T-cell (primary cell): ENCODE data around the gene CACNA1A. TPM values are rescaled to one million over a fixed set of nuclear protein-coding genes. Genes with fewer than 3 reads are reported as not detected.

Source experiments
- ATAC-seq, 4 experiments: fragments of 200-7000 bp in 3 of 4; fragments of 150-1000 bp in 1 of 4; cut with Tn5 transposase; replicated peaks in 1 of 4; 1 replicate in 3 of 4; 2 replicates in 1 of 4; pipeline ENCODE4 v1.10.0; 2021; ENCODE audit warnings: moderate library complexity in 3 of 4, mild to moderate bottlenecking in 2 of 4, moderate number of reproducible peaks in 1 of 4
- CTCF ChIA-PET, 2 donors: fragments of 300-600 bp; sonication (Branson Sonifier 250); formaldehyde crosslinking; loops; one replicate each; lab custom pipeline; 2022; ENCODE audit warnings: antibody characterized with exemption in 2 of 2; lab: Charles Lee
- POLR2A ChIA-PET, 2 donors: fragments of 300-600 bp; sonication (Branson Sonifier 250); formaldehyde crosslinking; loops; one replicate each; lab custom pipeline; 2022; ENCODE audit warnings: antibody characterized with exemption in 2 of 2; lab: Charles Lee
- DNase-seq, 35 experiments: peaks; one replicate each; pipeline versions ENCODE4 v3.0.0 to v3.0.0-alpha.2; 2013 to 2023
- H3K27ac ChIP-seq: one replicate; pipeline ENCODE4 v1.5.1; 2013; ENCODE audit warnings: low read length
- H3K27me3 ChIP-seq, 2 experiments: replicated peaks in 1 of 2; 1 replicate in 1 of 2; 2 replicates in 1 of 2; pipeline versions ENCODE4 v1.6.1 to v1.7.0; 2013; ENCODE audit warnings: low read length in 1 of 2, mixed read lengths in 1 of 2; ENCODE audit not compliant: control insufficient read depth in 2 of 2, insufficient read depth in 2 of 2; ENCODE audit errors: extremely low read depth in 1 of 2
- H3K36me3 ChIP-seq, 2 donors: 1 replicate in 1 of 2; 2 replicates in 1 of 2; pipeline versions ENCODE4 v1.6.1 to v1.7.0; 2013; ENCODE audit warnings: low read length in 1 of 2; ENCODE audit not compliant: control insufficient read depth in 2 of 2, insufficient read depth in 1 of 2; ENCODE audit errors: extremely low read depth in 1 of 2
- H3K4me1 ChIP-seq, 2 experiments: 1 replicate in 1 of 2; 2 replicates in 1 of 2; pipeline versions ENCODE4 v1.6.1 to v1.7.0; 2013; ENCODE audit warnings: low read length in 2 of 2, mixed read lengths in 1 of 2; ENCODE audit not compliant: insufficient read depth in 2 of 2, control insufficient read depth in 1 of 2; ENCODE audit errors: extremely low read depth in 1 of 2
- H3K4me3 ChIP-seq, 2 donors: 1 replicate in 1 of 2; 2 replicates in 1 of 2; pipeline versions ENCODE4 v1.5.1 to v1.7.0; 2013; ENCODE audit warnings: mild to moderate bottlenecking in 2 of 2, low read length in 1 of 2, moderate library complexity in 1 of 2; ENCODE audit not compliant: control insufficient read depth in 1 of 2; ENCODE audit errors: extremely low read depth in 1 of 2
- H3K9me3 ChIP-seq: 2 replicates; pipeline ENCODE4 v1.7.0; 2013
- H3K27ac Mint-ChIP-seq, 2 donors: one replicate each; pipeline ENCODE4 v1.8.0; 2020 to 2021; ENCODE audit warnings: mild to moderate bottlenecking in 2 of 2, mixed read lengths in 2 of 2
- H3K27me3 Mint-ChIP-seq, 2 donors: one replicate each; pipeline ENCODE4 v1.8.0; 2021 to 2022; ENCODE audit warnings: mixed read lengths in 2 of 2
- H3K36me3 Mint-ChIP-seq: one replicate; pipeline ENCODE4 v1.8.0; 2021; ENCODE audit warnings: mixed read lengths
- H3K4me1 Mint-ChIP-seq, 3 donors: one replicate each; pipeline ENCODE4 v1.8.0; 2020 to 2022; ENCODE audit warnings: mixed read lengths in 3 of 3, mild to moderate bottlenecking in 1 of 3
- H3K4me3 Mint-ChIP-seq, 3 donors: one replicate each; pipeline ENCODE4 v1.8.0; 2020 to 2022; ENCODE audit warnings: mild to moderate bottlenecking in 3 of 3, mixed read lengths in 3 of 3, moderate library complexity in 3 of 3
- H3K9me3 Mint-ChIP-seq, 3 donors: one replicate each; pipeline ENCODE4 v1.8.0; 2020 to 2022; ENCODE audit warnings: mixed read lengths in 3 of 3
- WGBS: methylation state at CpG from one replicate; pipeline ENCODE4 v1.1.5; 2013; ENCODE audit warnings: missing lambda C conversion rate; ENCODE audit not compliant: insufficient coverage; 5-methylcytosine and 5-hydroxymethylcytosine counted together
- total RNA-seq, 35 experiments: library from RNA in 6 of 35; stranded (reverse) in 6 of 35; fragments of 120-200 nt in 1 of 35; gene quantifications; one replicate each; pipeline versions ENCODE4 v1.2.1 to v1.2.4 and lab custom pipeline; 2013 to 2026

Gene CACNA1A
- total RNA-seq, 5 donors from 2014 or later (not counting 1 experiment from before 2014, with no cell fraction given): 0.33 to 0.89 (median 0.51) TPM

DNA sequence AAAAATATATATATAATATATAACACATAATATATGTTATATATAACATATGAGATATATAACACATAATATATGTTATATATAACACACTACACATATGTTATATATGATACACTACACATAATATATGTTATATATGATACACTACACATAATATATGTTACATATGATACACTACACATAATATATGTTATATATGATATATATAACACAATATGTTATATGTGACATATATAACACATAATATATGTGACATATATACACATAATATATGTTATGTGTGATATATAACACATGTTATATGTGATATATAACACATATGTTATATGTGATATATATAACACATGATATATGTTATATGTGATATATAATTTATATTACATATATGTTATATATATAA is 129.7 kb downstream of the CACNA1A start:
- H3K36me3 Mint-ChIP-seq: no peaks in the 10 kb centered on the region
- CTCF ChIA-PET: no interaction called here
- no peak for ATAC-seq
- no peak overlapping the region for H3K27ac Mint-ChIP-seq
- Histone ChIP-seq H3K27ac (no peak overlapping the region), H3K4me3 (no peak overlapping the region), H3K4me1 (no peaks in the 10 kb centered on the region), H3K9me3 (no peaks in the 10 kb centered on the region), H3K36me3 (no peaks in the 10 kb centered on the region), H3K27me3 (peaks cover 0 to 16% of the 10 kb centered on the region in 2 experiments)
- no peak overlapping the region for H3K4me3 Mint-ChIP-seq
- POLR2A ChIA-PET: no interaction called here
- H3K27me3 Mint-ChIP-seq: peaks cover 8 to 17% of the 10 kb centered on the region in 2 donors
- peaks cover 0 to 5% (median 5%) of the 10 kb centered on the region in 3 donors for H3K9me3 Mint-ChIP-seq
- no peak for DNase-seq
- no peaks in the 10 kb centered on the region for H3K4me1 Mint-ChIP-seq

DNA sequence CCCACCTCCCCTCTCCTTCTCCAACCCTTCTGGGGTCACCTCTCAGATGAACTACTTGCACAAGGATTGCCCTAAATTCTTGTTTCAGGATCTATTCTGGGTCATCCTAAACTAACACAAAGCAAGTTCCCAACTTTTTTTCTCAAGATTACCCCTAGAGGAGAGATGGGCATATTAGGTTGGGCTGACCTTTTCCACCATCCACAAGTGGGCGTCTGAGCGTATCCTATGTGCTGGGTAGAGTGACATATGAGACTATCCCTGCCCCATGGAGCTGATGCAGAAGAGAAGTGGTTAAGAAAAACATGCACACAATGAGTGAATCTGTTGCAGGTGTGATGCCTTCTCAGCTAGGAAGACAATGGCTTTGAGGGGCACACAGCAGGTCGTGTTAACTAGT is 132.7 kb downstream of the CACNA1A start:
- H3K27ac Mint-ChIP-seq: no peak overlapping the region
- DNase-seq (no peak), ATAC-seq (no peak)
- WGBS: 80% methylated on average over 1 of the region's 3 CpGs
- Histone ChIP-seq H3K27ac (no peak overlapping the region), H3K4me1 (no peaks in the 10 kb centered on the region), H3K36me3 (no peaks in the 10 kb centered on the region), H3K9me3 (no peaks in the 10 kb centered on the region), H3K27me3 (peaks cover 0 to 15% of the 10 kb centered on the region in 2 experiments), H3K4me3 (no peak overlapping the region)
- no peaks in the 10 kb centered on the region for H3K36me3 Mint-ChIP-seq
- CTCF ChIA-PET: no interaction called here
- no peak overlapping the region for H3K4me3 Mint-ChIP-seq
- H3K27me3 Mint-ChIP-seq: peaks cover 14 to 16% of the 10 kb centered on the region in 2 donors
- H3K4me1 Mint-ChIP-seq: no peaks in the 10 kb centered on the region
- POLR2A ChIA-PET: no interaction called here
- H3K9me3 Mint-ChIP-seq: peaks cover 0 to 5% (median 5%) of the 10 kb centered on the region in 3 donors

DNA sequence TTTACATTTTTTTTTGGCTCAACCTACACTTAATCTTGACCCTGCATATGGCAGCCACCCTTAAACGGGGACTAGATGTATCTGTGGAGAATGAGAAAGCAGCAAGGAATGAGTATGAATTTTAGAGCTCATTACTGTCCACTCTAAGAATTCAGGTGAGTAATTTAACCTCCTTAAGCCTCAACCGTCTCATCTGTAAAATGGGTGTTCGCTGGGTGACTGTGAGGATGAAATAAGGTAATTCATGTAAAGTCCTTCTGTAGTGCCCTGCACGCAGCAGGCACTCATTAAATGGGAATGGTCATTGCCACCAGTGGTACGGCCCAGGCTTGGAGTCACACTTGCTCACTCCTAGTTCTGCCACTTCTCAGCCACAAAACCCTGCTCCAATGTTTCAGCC is 135.3 kb downstream of the CACNA1A start:
- Histone ChIP-seq H3K4me1 (no peaks in the 10 kb centered on the region), H3K4me3 (no peak overlapping the region), H3K36me3 (no peaks in the 10 kb centered on the region), H3K27ac (no peak overlapping the region), H3K9me3 (no peaks in the 10 kb centered on the region), H3K27me3 (peaks cover 0 to 19% of the 10 kb centered on the region in 2 experiments)
- no peak overlapping the region for H3K4me3 Mint-ChIP-seq
- ChIA-PET CTCF (interaction anchor here in 1 of 2 donors (0.6 to 0.7 kb wide), 2 partner anchors 8 to 1712 kb away, joined by 3 read pairs; no protein-coding TSS in a partner anchor), POLR2A (no interaction called here)
- ATAC-seq (no peak), DNase-seq (no peak)
- peaks cover 0 to 5% (median 5%) of the 10 kb centered on the region in 3 donors for H3K9me3 Mint-ChIP-seq
- H3K36me3 Mint-ChIP-seq: no peaks in the 10 kb centered on the region
- H3K4me1 Mint-ChIP-seq: no peaks in the 10 kb centered on the region
- H3K27me3 Mint-ChIP-seq: peaks cover 10 to 15% of the 10 kb centered on the region in 2 donors
- WGBS: no CpG with 5 or more reads among the region's 5 CpGs
- no peak overlapping the region for H3K27ac Mint-ChIP-seq

DNA sequence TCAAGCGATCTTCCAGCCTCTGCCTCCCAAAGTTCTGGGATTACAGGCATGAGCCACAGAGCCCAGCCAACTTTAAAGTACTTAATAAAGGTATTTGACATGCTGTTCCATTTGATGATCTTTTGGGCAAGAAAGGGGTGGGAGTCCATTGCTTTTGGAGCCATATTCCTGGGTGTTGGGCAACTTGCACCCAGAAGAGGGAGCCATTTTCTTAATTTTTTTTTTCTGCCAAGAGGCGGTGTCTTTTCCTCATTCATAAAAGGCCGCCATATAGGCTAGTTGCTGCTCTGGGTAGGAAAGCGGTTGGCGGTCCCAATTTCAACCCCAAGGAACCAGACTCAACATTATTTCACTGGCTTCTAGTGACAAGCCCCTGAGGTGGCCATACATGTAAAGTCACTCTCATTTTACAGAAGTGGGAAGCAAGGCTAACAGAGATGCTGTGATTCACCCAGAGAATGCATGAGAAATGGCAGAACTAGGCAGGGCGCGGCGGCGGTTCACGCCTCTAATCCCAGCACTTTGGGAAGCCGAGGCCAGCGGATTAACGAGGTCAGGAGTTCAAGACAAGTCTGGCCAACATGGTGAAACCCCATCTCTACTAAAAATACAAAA is 139.6 kb downstream of the CACNA1A start:
- ATAC-seq (no peak), DNase-seq (no peak)
- H3K27me3 Mint-ChIP-seq: peaks cover 15 to 16% of the 10 kb centered on the region in 2 donors
- Histone ChIP-seq H3K4me3 (no peak overlapping the region), H3K36me3 (no peaks in the 10 kb centered on the region), H3K9me3 (no peaks in the 10 kb centered on the region), H3K4me1 (no peaks in the 10 kb centered on the region), H3K27ac (no peak overlapping the region), H3K27me3 (peaks cover 0 to 26% of the 10 kb centered on the region in 2 experiments)
- 100% methylated on average over 4 of the region's 13 CpGs for WGBS
- H3K4me3 Mint-ChIP-seq: no peak overlapping the region
- no peaks in the 10 kb centered on the region for H3K9me3 Mint-ChIP-seq
- H3K4me1 Mint-ChIP-seq: no peaks in the 10 kb centered on the region
- H3K36me3 Mint-ChIP-seq: no peaks in the 10 kb centered on the region
- ChIA-PET POLR2A (no interaction called here), CTCF (no interaction called here)
- no peak overlapping the region for H3K27ac Mint-ChIP-seq

GRCh38 chr19:13363954-13364353 is 142.3 kb downstream of the CACNA1A start:
- ATAC-seq (no peak), DNase-seq (no peak)
- ChIA-PET POLR2A (no interaction called here), CTCF (no interaction called here)
- peaks cover 3% of the 10 kb centered on the region for H3K36me3 Mint-ChIP-seq
- H3K27me3 Mint-ChIP-seq: peaks cover 14 to 15% of the 10 kb centered on the region in 2 donors
- no peak overlapping the region for H3K27ac Mint-ChIP-seq
- 79% methylated on average over 1 of the region's 5 CpGs for WGBS
- H3K4me1 ChIP-seq: no peaks in the 10 kb centered on the region
- no peaks in the 10 kb centered on the region for H3K9me3 ChIP-seq
- no peaks in the 10 kb centered on the region for H3K36me3 ChIP-seq
- H3K27me3 ChIP-seq: peaks cover 0 to 21% of the 10 kb centered on the region in 2 experiments
- peaks cover 0 to 11% (median 3%) of the 10 kb centered on the region in 3 donors for H3K9me3 Mint-ChIP-seq
- no peak overlapping the region for H3K27ac ChIP-seq
- H3K4me3 ChIP-seq: no peak overlapping the region
- no peak overlapping the region for H3K4me3 Mint-ChIP-seq
- no peaks in the 10 kb centered on the region for H3K4me1 Mint-ChIP-seq

DNA sequence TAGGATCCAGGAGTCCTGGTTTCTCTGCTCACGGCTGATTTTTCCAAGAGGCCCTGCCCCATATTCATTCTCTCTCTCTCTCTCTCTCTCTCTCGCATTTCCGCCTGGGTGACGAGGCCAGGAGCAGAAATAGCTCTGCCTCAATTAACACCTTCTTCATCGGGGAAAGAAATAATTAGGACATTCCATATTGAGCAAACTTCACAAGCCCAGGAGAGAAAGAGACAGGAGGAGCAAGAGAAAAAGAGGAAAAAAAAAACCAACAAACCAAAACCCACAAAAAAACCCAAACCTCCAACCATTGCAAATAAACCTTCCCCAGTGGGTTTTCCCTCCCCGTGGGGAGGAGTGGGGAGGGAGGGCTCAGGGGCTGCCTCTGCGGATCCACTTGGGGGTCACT is 143.0 kb downstream of the CACNA1A start:
- H3K4me1 Mint-ChIP-seq: no peaks in the 10 kb centered on the region
- no peak overlapping the region for H3K27ac ChIP-seq
- peaks cover 3% of the 10 kb centered on the region for H3K36me3 Mint-ChIP-seq

More for the DNA sequence above, 143.0 kb downstream of the CACNA1A start:
- Histone ChIP-seq H3K4me3 (no peak overlapping the region), H3K4me1 (no peaks in the 10 kb centered on the region), H3K9me3 (no peaks in the 10 kb centered on the region), H3K27me3 (peaks cover 0 to 21% of the 10 kb centered on the region in 2 experiments), H3K36me3 (no peaks in the 10 kb centered on the region)
- ChIA-PET CTCF (interaction anchor here in 1 of 2 donors (0.6 kb wide), 1 partner anchor 7 kb away, joined by 3 read pairs; no protein-coding TSS in a partner anchor), POLR2A (no interaction called here)
- H3K27me3 Mint-ChIP-seq: peaks cover 14 to 18% of the 10 kb centered on the region in 2 donors
- H3K27ac Mint-ChIP-seq: no peak overlapping the region
- no peak for ATAC-seq
- H3K4me3 Mint-ChIP-seq: no peak overlapping the region
- no peak for DNase-seq
- no CpG with 5 or more reads among the region's 7 CpGs for WGBS
- H3K9me3 Mint-ChIP-seq: peaks cover 0 to 11% (median 3%) of the 10 kb centered on the region in 3 donors
